Esophagus squamous epithelium (tissue), 5 donors: Measurements from ENCODE around the gene KL. TPM values are rescaled to one million over a fixed set of nuclear protein-coding genes. Genes with fewer than 3 reads are reported as not detected.

Experiments used
- DNase-seq: peaks from one replicate; lab custom pipeline; 2025; lab: John Stamatoyannopoulos, UW
- H3K27ac ChIP-seq, 4 donors: fragments of 200-600 bp; sonication (generic); one replicate each; pipeline ENCODE4 v1.5.1; 2016 to 2019; ENCODE audit warnings: mild to moderate bottlenecking in 1 of 4
- H3K27me3 ChIP-seq, 4 donors: fragments of 200-600 bp; sonication (generic); 1 replicate in 3 of 4; 2 replicates in 1 of 4; pipeline versions ENCODE4 v1.5.1 to v1.6.0; 2017 to 2021; ENCODE audit warnings: antibody characterized with exemption in 1 of 4
- H3K36me3 ChIP-seq, 3 donors: fragments of 200-600 bp; sonication (generic); one replicate each; pipeline ENCODE4 v1.5.1; 2016 to 2019
- H3K4me1 ChIP-seq, 3 donors: fragments of 200-600 bp; sonication (generic); one replicate each; pipeline ENCODE4 v1.5.1; 2017 to 2019
- H3K4me3 ChIP-seq, 4 donors: fragments of 200-600 bp; sonication (generic); 1 replicate in 3 of 4; 2 replicates in 1 of 4; pipeline ENCODE4 v1.5.1; 2016 to 2019; ENCODE audit warnings: mild to moderate bottlenecking in 2 of 4, moderate library complexity in 1 of 4
- H3K9me3 ChIP-seq, 3 donors: fragments of 200-600 bp; sonication (generic); one replicate each; pipeline ENCODE4 v1.5.1; 2016 to 2019
- CTCF ChIP-seq, 6 experiments: fragments of 450-650 bp in 4 of 6; fragments of 200-600 bp in 2 of 6; sonication (generic) in 2 of 6; IDR thresholded peaks; one replicate each; pipeline ENCODE4 v1.5.1; 2016 to 2019; ENCODE audit warnings: antibody characterized with exemption in 6 of 6, mild to moderate bottlenecking in 4 of 6, moderate library complexity in 4 of 6
- POLR2A ChIP-seq, 4 donors: fragments of 450-650 bp; IDR thresholded peaks; one replicate each; pipeline ENCODE4 v1.6.1; 2017; ENCODE audit warnings: antibody characterized with exemption in 4 of 4, mild to moderate bottlenecking in 4 of 4, moderate library complexity in 3 of 4
- WGBS, 2 donors: methylation state at CpG; one replicate each; pipeline ENCODE4 v1.1.5; 2018; 5-methylcytosine and 5-hydroxymethylcytosine counted together
- intact Hi-C: fragments of 100-400 bp; cut with DNase I; formaldehyde crosslinking; loops from one replicate; pipeline ENCODE4 v1.15.0; 2022
- total RNA-seq, 4 donors: library from RNA; depleted of rRNA; stranded (reverse); fragments of >200 nt; gene quantifications; one replicate each; pipeline ENCODE4 v1.1.0, GENCODE V29; 2016
- donor health status: DM: yes; HTN: yes; CAD: no.

KL gene
- total RNA-seq, 4 donors from 2014 or later, result 0.11 to 1.1 (median 0.82) TPM

GRCh38 chr13:33092073-33092987 is 76.1 kb downstream of the KL start:
- H3K27me3 ChIP-seq, result no peaks in the 10 kb centered on the region
- no peaks in the 10 kb centered on the region for H3K9me3 ChIP-seq
- intact Hi-C loops, result no loop called here
- no peaks in the 10 kb centered on the region for H3K4me1 ChIP-seq
- 74 to 78% methylated on average over 11 of the region's 11 CpGs for WGBS, 2 donors
- H3K27ac ChIP-seq, result no peak overlapping the region
- H3K36me3 ChIP-seq, result no peaks in the 10 kb centered on the region
- no peak for TF ChIP-seq POLR2A (IDR thresholded peaks at IDR 0.05)
- no peak for TF ChIP-seq CTCF (IDR thresholded peaks at IDR 0.05)
- H3K4me3 ChIP-seq, result no peak overlapping the region
- DNase-seq, result no peak

GRCh38 chr13:33096886-33097605 is 80.8 kb downstream of the KL start:
- TF ChIP-seq CTCF (IDR thresholded peaks at IDR 0.05) (no peak), POLR2A (IDR thresholded peaks at IDR 0.05) (no peak)
- no peaks in the 10 kb centered on the region for H3K27me3 ChIP-seq
- no peak overlapping the region for H3K4me3 ChIP-seq
- no peaks in the 10 kb centered on the region for H3K4me1 ChIP-seq
- H3K9me3 ChIP-seq, result peaks cover 0 to 9% (median 9%) of the 10 kb centered on the region in 3 donors
- no peak overlapping the region for H3K27ac ChIP-seq
- 90 to 93% methylated on average over 2 of the region's 2 CpGs for WGBS, 2 donors
- DNase-seq, result no peak
- intact Hi-C loops, result no loop called here
- no peaks in the 10 kb centered on the region for H3K36me3 ChIP-seq

- peaks cover 0 to 9% (median 9%) of the 10 kb centered on the region in 3 donors for H3K9me3 ChIP-seq
- no peak overlapping the region for H3K4me3 ChIP-seq
- intact Hi-C loops, result no loop called here
- DNase-seq, result no peak
- WGBS, 2 donors, result 65% methylated on average over 2 to 3 of the region's 3 CpGs
- TF ChIP-seq CTCF (IDR thresholded peaks at IDR 0.05) (no peak), POLR2A (IDR thresholded peaks at IDR 0.05) (no peak)
- no peaks in the 10 kb centered on the region for H3K4me1 ChIP-seq
- H3K27me3 ChIP-seq, result no peaks in the 10 kb centered on the region
- peaks cover 0 to 4% (median 0%) of the 10 kb centered on the region in 3 donors for H3K36me3 ChIP-seq
- H3K27ac ChIP-seq, result no peak overlapping the region
Observed at GRCh38 chr13:33099860-33100259, 83.6 kb downstream of the KL start.

- no peak overlapping the region for H3K27ac ChIP-seq
- intact Hi-C loops, result no loop called here
- H3K27me3 ChIP-seq, result no peaks in the 10 kb centered on the region
- TF ChIP-seq POLR2A (IDR thresholded peaks at IDR 0.05), result no peak
- TF ChIP-seq CTCF (IDR thresholded peaks at IDR 0.05), result no peak
- H3K4me1 ChIP-seq, result no peaks in the 10 kb centered on the region
- peaks cover 0 to 15% (median 0%) of the 10 kb centered on the region in 3 donors for H3K36me3 ChIP-seq
- H3K4me3 ChIP-seq, result no peak overlapping the region
- WGBS, 2 donors, result 81 to 85% methylated on average over 3 of the region's 3 CpGs
- no peak for DNase-seq
- peaks cover 0 to 9% (median 9%) of the 10 kb centered on the region in 3 donors for H3K9me3 ChIP-seq
Observed at GRCh38 chr13:33100886-33101285, 84.7 kb downstream of the KL start.

- TF ChIP-seq CTCF (IDR thresholded peaks at IDR 0.05) (no peak), POLR2A (IDR thresholded peaks at IDR 0.05) (no peak)
- Histone ChIP-seq H3K27ac (no peak overlapping the region), H3K36me3 (peaks cover 4 to 24% (median 5%) of the 10 kb centered on the region in 3 donors), H3K4me3 (no peak overlapping the region), H3K4me1 (peaks cover 0 to 3% (median 0%) of the 10 kb centered on the region in 3 donors), H3K9me3 (peaks cover 0 to 9% (median 9%) of the 10 kb centered on the region in 3 donors), H3K27me3 (no peaks in the 10 kb centered on the region)
- 85 to 97% methylated on average over 2 of the region's 2 CpGs for WGBS, 2 donors
- no peak for DNase-seq
- intact Hi-C loops, result no loop called here
Observed at GRCh38 chr13:33101835-33102234, 85.6 kb downstream of the KL start.
